Gastrocnemius medialis (tissue), 4 donors: ENCODE data around the gene PRKG1.

Source experiments
- POLR2A ChIP-seq, 2 donors: fragments of 450-650 bp; IDR thresholded peaks; one replicate each; pipeline ENCODE4 v1.6.1; 2017; ENCODE audit warnings: antibody characterized with exemption in 2 of 2, mild to moderate bottlenecking in 2 of 2, moderate library complexity in 2 of 2
- TF ChIP-seq, protein P1 (sequence below), 5 experiments: fragments of 450-650 bp in 3 of 5; fragments of 200-600 bp in 2 of 5; sonication (generic) in 2 of 5; IDR thresholded peaks in 4 of 5; conservative IDR thresholded peaks in 1 of 5; 1 replicate in 4 of 5; 2 replicates in 1 of 5; pipeline ENCODE4 v1.5.1; 2016 to 2019; ENCODE audit warnings: antibody characterized with exemption in 5 of 5, mild to moderate bottlenecking in 3 of 5, moderate library complexity in 3 of 5

DNA sequence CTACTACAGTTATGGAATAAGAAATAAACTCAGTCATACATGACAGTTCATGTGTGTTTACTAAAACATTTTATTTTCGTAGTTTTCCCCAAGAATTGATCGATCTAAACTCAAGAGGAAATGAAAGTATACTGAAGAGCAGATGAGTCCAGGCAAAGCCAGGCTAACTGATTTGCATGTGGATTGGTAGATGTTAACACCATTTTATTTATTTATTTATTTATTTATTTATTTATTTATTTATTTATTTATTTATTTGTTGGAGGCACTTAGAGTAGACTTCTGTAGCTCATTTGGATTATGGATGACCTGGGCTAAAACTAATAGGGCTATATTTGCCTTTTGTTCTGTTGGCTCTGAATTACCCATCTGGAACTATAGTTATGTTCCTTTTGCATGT is 1171.3 kb downstream of the PRKG1 start:
- TF ChIP-seq, protein P1, sequence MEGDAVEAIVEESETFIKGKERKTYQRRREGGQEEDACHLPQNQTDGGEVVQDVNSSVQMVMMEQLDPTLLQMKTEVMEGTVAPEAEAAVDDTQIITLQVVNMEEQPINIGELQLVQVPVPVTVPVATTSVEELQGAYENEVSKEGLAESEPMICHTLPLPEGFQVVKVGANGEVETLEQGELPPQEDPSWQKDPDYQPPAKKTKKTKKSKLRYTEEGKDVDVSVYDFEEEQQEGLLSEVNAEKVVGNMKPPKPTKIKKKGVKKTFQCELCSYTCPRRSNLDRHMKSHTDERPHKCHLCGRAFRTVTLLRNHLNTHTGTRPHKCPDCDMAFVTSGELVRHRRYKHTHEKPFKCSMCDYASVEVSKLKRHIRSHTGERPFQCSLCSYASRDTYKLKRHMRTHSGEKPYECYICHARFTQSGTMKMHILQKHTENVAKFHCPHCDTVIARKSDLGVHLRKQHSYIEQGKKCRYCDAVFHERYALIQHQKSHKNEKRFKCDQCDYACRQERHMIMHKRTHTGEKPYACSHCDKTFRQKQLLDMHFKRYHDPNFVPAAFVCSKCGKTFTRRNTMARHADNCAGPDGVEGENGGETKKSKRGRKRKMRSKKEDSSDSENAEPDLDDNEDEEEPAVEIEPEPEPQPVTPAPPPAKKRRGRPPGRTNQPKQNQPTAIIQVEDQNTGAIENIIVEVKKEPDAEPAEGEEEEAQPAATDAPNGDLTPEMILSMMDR (IDR thresholded peaks at IDR 0.05 in 4 of 5, conservative IDR thresholded peaks at IDR 0.05 in 1 of 5), result no peak
- TF ChIP-seq POLR2A (IDR thresholded peaks at IDR 0.05), result no peak
